H9 (cell line): ENCODE results near the gene GLIPR2. TPM values are rescaled to one million over a fixed set of nuclear protein-coding genes. Genes with fewer than 3 reads are reported as not detected.

Source experiments
- DNase-seq: peaks from one replicate; pipeline ENCODE4 v3.0.0-alpha.2; 2017
- H2AFZ ChIP-seq: one replicate; pipeline ENCODE4 v1.6.1; 2013; ENCODE audit warnings: mild to moderate bottlenecking, low read length, control low read depth, moderate library complexity
- H2AK5ac ChIP-seq: 2 replicates; pipeline ENCODE4 v1.6.1; 2013; ENCODE audit warnings: low read length, control low read depth, mixed read lengths; ENCODE audit not compliant: insufficient read length
- H2BK120ac ChIP-seq: one replicate; pipeline ENCODE4 v1.6.1; 2013; ENCODE audit warnings: low read depth, mild to moderate bottlenecking, low read length, control low read depth, inconsistent platforms; ENCODE audit not compliant: poor library complexity, severe bottlenecking
- H2BK12ac ChIP-seq: 2 replicates; pipeline ENCODE4 v1.6.1; 2013; ENCODE audit warnings: low read length, control low read depth, mixed read lengths, low read depth; ENCODE audit not compliant: insufficient read length
- H2BK15ac ChIP-seq: 2 replicates; pipeline ENCODE4 v1.6.1; 2013; ENCODE audit warnings: low read depth, low read length, control low read depth
- H2BK20ac ChIP-seq: one replicate; pipeline ENCODE4 v1.6.1; 2013; ENCODE audit warnings: low read depth, mild to moderate bottlenecking, low read length, control low read depth, inconsistent platforms; ENCODE audit not compliant: poor library complexity, severe bottlenecking
- H2BK5ac ChIP-seq: 2 replicates; pipeline ENCODE4 v1.6.1; 2013; ENCODE audit warnings: low read length, control low read depth, mixed read lengths; ENCODE audit not compliant: insufficient read length
- H3K14ac ChIP-seq: 2 replicates; pipeline ENCODE4 v1.6.1; 2013; ENCODE audit warnings: low read length, control low read depth; ENCODE audit not compliant: insufficient read depth
- H3K18ac ChIP-seq: 2 replicates; pipeline ENCODE4 v1.6.1; 2013; ENCODE audit warnings: low read depth, mild to moderate bottlenecking, mixed read lengths, low read length, control low read depth; ENCODE audit not compliant: insufficient read length
- H3K23ac ChIP-seq: 2 replicates; pipeline ENCODE4 v1.6.1; 2013; ENCODE audit warnings: low read length, control low read depth, mixed read lengths, low read depth; ENCODE audit not compliant: insufficient read length
- H3K23me2 ChIP-seq: 2 replicates; pipeline ENCODE4 v1.6.1; 2013; ENCODE audit warnings: low read depth, mild to moderate bottlenecking, mixed read lengths, low read length, control low read depth; ENCODE audit not compliant: insufficient read length, poor library complexity, severe bottlenecking
- H3K27ac ChIP-seq: 2 replicates; pipeline ENCODE4 v1.5.1; 2013; ENCODE audit warnings: low read length, control low read depth, mixed read lengths, low read depth; ENCODE audit not compliant: insufficient read length
- H3K27me3 ChIP-seq: 2 replicates; pipeline ENCODE4 v1.6.1; 2013; ENCODE audit warnings: low read length, control low read depth, inconsistent platforms; ENCODE audit not compliant: insufficient read depth
- H3K4ac ChIP-seq: 2 replicates; pipeline ENCODE4 v1.6.1; 2013; ENCODE audit warnings: low read depth, mild to moderate bottlenecking, control low read depth, inconsistent platforms, low read length, moderate library complexity
- H3K4me1 ChIP-seq: 2 replicates; pipeline ENCODE4 v1.6.1; 2013; ENCODE audit warnings: low read length, control low read depth, inconsistent platforms; ENCODE audit not compliant: insufficient read depth
- H3K4me2 ChIP-seq: 2 replicates; pipeline ENCODE4 v1.6.1; 2013; ENCODE audit warnings: low read length, control low read depth, mixed read lengths; ENCODE audit not compliant: insufficient read length, insufficient read depth
- H3K56ac ChIP-seq: 2 replicates; pipeline ENCODE4 v1.6.1; 2013; ENCODE audit warnings: low read depth, mild to moderate bottlenecking, mixed read lengths, low read length, control low read depth; ENCODE audit not compliant: insufficient read length
- H3K79me1 ChIP-seq: 2 replicates; pipeline ENCODE4 v1.6.1; 2013; ENCODE audit warnings: low read depth, mild to moderate bottlenecking, moderate library complexity, low read length, control low read depth, inconsistent platforms; ENCODE audit not compliant: insufficient read depth, poor library complexity, severe bottlenecking
- H3K79me2 ChIP-seq: 2 replicates; pipeline ENCODE4 v1.6.1; 2013; ENCODE audit warnings: low read length, control low read depth, inconsistent platforms; ENCODE audit not compliant: insufficient read depth
- H3K9ac ChIP-seq: 2 replicates; pipeline ENCODE4 v1.6.1; 2013; ENCODE audit warnings: low read length, control low read depth, mixed read lengths; ENCODE audit not compliant: insufficient read length; ENCODE audit errors: extremely low read depth
- H3K9me3 ChIP-seq: one replicate; pipeline ENCODE4 v1.6.1; 2013; ENCODE audit warnings: low read depth, low read length, inconsistent platforms; ENCODE audit not compliant: control insufficient read depth
- H3T11ph ChIP-seq: one replicate; pipeline ENCODE4 v1.6.1; 2013; ENCODE audit warnings: mild to moderate bottlenecking, low read length, control low read depth, inconsistent platforms
- H4K20me1 ChIP-seq: one replicate; pipeline ENCODE4 v1.6.1; 2013; ENCODE audit not compliant: control insufficient read depth, insufficient read length, insufficient read depth
- H4K5ac ChIP-seq: 2 replicates; pipeline ENCODE4 v1.6.1; 2013; ENCODE audit warnings: low read depth, mild to moderate bottlenecking, mixed read lengths, low read length, control low read depth; ENCODE audit not compliant: insufficient read length
- H4K8ac ChIP-seq: replicated peaks from 2 replicates; pipeline ENCODE4 v1.6.1; 2013; ENCODE audit warnings: low read length, control low read depth, mixed read lengths, low read depth; ENCODE audit not compliant: insufficient read length
- H4K91ac ChIP-seq: 2 replicates; pipeline ENCODE4 v1.6.1; 2013; ENCODE audit warnings: low read depth, mild to moderate bottlenecking, moderate library complexity, mixed read lengths, low read length, control low read depth; ENCODE audit not compliant: insufficient read length
- H3K27ac Mint-ChIP-seq, 3 experiments: 2 replicates in 2 of 3; 3 replicates in 1 of 3; pipeline ENCODE4 v1.8.0; 2020 to 2021; ENCODE audit warnings: mixed read lengths in 3 of 3, mild to moderate bottlenecking in 1 of 3, moderate library complexity in 1 of 3
- H3K27me3 Mint-ChIP-seq: 2 replicates; pipeline ENCODE4 v1.8.0; 2021; ENCODE audit warnings: low read depth, mild to moderate bottlenecking, moderate library complexity, mixed read lengths
- H3K36me3 Mint-ChIP-seq, 3 experiments: 2 replicates in 2 of 3; 3 replicates in 1 of 3; pipeline ENCODE4 v1.8.0; 2020 to 2021; ENCODE audit warnings: low read depth in 3 of 3, mixed read lengths in 3 of 3; ENCODE audit not compliant: insufficient read depth in 1 of 3
- H3K4me1 Mint-ChIP-seq, 2 experiments: 2 replicates each; pipeline ENCODE4 v1.8.0; 2020; ENCODE audit warnings: mixed read lengths in 2 of 2
- H3K4me3 Mint-ChIP-seq, 2 experiments: 2 replicates in 1 of 2; 3 replicates in 1 of 2; pipeline ENCODE4 v1.8.0; 2020 to 2021; ENCODE audit warnings: mild to moderate bottlenecking in 2 of 2, mixed read lengths in 2 of 2, moderate library complexity in 1 of 2
- H3K9me3 Mint-ChIP-seq, 2 experiments: 2 replicates in 1 of 2; 3 replicates in 1 of 2; pipeline ENCODE4 v1.8.0; 2020; ENCODE audit warnings: mild to moderate bottlenecking in 2 of 2, mixed read lengths in 2 of 2, moderate library complexity in 1 of 2
- WGBS: extraction: QIAGEN DNeasy Blood & Tissue Kit; methylation state at CpG from one replicate; pipeline ENCODE4 v1.1.7; 2013; ENCODE audit warnings: missing lambda C conversion rate, low lambda C conversion rate, mixed read lengths; ENCODE audit not compliant: insufficient read length; ENCODE audit errors: extremely low coverage; 5-methylcytosine and 5-hydroxymethylcytosine counted together
- total RNA-seq: library from RNA; stranded (reverse); gene quantifications from 2 replicates; pipeline ENCODE4 v1.2.1, GENCODE V29; 2021
- TF ChIP-seq, protein P1 (sequence below): fragments of 200-600 bp; sonication (generic); conservative IDR thresholded peaks from 3 replicates; pipeline ENCODE4 v1.8.0; 2021; ENCODE audit warnings: antibody characterized with exemption, mild to moderate bottlenecking

The GLIPR2 gene
- total RNA-seq, 1 experiment from 2014 or later: 10.0 TPM

DNA sequence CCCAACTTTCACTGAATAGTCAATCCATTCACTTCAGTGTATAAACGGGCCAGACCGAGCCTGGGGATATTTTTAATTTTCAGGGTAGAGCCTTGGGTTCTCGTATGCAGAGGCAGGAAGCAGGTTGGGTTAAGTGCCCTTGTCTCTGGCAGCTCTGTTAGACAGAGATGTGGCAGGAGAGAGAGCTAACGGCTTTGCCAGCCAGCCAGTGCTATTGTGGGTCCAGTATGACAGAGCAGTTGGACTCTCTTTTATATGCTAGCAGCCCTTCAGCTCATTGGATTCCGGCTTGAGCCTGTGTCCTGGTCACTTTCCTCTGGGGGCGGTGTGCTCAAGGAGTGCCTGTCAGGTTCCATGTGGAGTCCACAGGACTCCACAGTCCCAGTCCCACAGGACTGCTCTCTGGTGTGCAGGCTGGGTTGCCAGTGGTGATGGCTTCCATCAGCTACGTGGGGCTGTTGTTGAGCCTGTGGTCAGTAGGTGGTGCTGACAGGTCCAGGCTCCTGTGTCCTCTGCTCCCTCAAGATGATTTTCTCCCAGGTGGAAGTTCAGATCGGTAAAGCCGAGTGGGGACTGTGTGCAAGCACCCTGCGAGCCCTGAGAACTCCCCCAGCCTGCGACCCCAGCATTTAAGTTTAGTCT, 68.5 kb downstream of the GLIPR2 start:
- Histone ChIP-seq H3K23me2 (no peaks in the 10 kb centered on the region), H3K4me1 (no peaks in the 10 kb centered on the region), H3K56ac (no peak overlapping the region), H2AK5ac (no peak overlapping the region), H3K79me2 (peaks cover 9% of the 10 kb centered on the region; the same call in 1 of the 2 replicates), H3K23ac (no peak overlapping the region), H3K9ac (no peak overlapping the region), H3K18ac (no peak overlapping the region), H2BK20ac (no peak overlapping the region), H3K4me2 (no peak overlapping the region), H3K27ac (no peak overlapping the region), H3T11ph (no peak overlapping the region), H4K91ac (no peak overlapping the region), H2BK12ac (no peak overlapping the region), H3K9me3 (no peaks in the 10 kb centered on the region), H3K14ac (no peak overlapping the region), H2BK15ac (no peak overlapping the region), H2BK120ac (no peak overlapping the region), H3K79me1 (no peaks in the 10 kb centered on the region), H3K4ac (no peak overlapping the region), H2AFZ (no peak overlapping the region), H4K20me1 (no peaks in the 10 kb centered on the region), H4K8ac (no peak overlapping the region), H2BK5ac (no peak overlapping the region), H4K5ac (no peak overlapping the region), H3K27me3 (no peaks in the 10 kb centered on the region)
- Mint-ChIP-seq H3K4me3 (no peak overlapping the region), H3K4me1 (no peaks in the 10 kb centered on the region), H3K9me3 (no peaks in the 10 kb centered on the region), H3K27me3 (no peaks in the 10 kb centered on the region), H3K36me3 (peaks cover 62 to 97% (median 94%) of the 10 kb centered on the region in 3 experiments; a peak in 6 of 7 replicates), H3K27ac (peak overlapping the region in 1 of 3 experiments; percentile 88; a peak in 1 of 7 replicates)
- peak; percentile 53 for DNase-seq
- TF ChIP-seq, protein P1, sequence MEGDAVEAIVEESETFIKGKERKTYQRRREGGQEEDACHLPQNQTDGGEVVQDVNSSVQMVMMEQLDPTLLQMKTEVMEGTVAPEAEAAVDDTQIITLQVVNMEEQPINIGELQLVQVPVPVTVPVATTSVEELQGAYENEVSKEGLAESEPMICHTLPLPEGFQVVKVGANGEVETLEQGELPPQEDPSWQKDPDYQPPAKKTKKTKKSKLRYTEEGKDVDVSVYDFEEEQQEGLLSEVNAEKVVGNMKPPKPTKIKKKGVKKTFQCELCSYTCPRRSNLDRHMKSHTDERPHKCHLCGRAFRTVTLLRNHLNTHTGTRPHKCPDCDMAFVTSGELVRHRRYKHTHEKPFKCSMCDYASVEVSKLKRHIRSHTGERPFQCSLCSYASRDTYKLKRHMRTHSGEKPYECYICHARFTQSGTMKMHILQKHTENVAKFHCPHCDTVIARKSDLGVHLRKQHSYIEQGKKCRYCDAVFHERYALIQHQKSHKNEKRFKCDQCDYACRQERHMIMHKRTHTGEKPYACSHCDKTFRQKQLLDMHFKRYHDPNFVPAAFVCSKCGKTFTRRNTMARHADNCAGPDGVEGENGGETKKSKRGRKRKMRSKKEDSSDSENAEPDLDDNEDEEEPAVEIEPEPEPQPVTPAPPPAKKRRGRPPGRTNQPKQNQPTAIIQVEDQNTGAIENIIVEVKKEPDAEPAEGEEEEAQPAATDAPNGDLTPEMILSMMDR: peak; percentile 55
- no CpG with 5 or more reads among the region's 11 CpGs for WGBS
